NCI-H1694 (cell line): Measurements from ENCODE around the gene SLC27A6.
"Not testable (repeated sequence)": the region's sequence is repeated elsewhere in the genome, so short reads cannot be mapped to it uniquely, and the experiment has no call there.

Source experiments
- DNase-seq: peaks from one replicate; lab custom pipeline; 2025; lab: John Stamatoyannopoulos, UW

The SLC27A6 gene

GRCh38 chr5:129002527-129002842 is 37.2 kb downstream of the SLC27A6 start:
- no peak for DNase-seq

- DNase-seq: no peak
Measured at GRCh38 chr5:129003232-129003631, 37.9 kb downstream of the SLC27A6 start.

- DNase-seq: no peak
Measured at GRCh38 chr5:129014185-129014584, 48.9 kb downstream of the SLC27A6 start.

GRCh38 chr5:129018837-129019236 is 53.5 kb downstream of the SLC27A6 start:
- DNase-seq: no peak

- DNase-seq: no peak
Measured at GRCh38 chr5:129019401-129019908, 54.2 kb downstream of the SLC27A6 start.

- DNase-seq: no peak
Measured at GRCh38 chr5:129020683-129021082, 55.4 kb downstream of the SLC27A6 start.

GRCh38 chr5:129021744-129022143 is 56.5 kb downstream of the SLC27A6 start:
- DNase-seq: no peak

DNA sequence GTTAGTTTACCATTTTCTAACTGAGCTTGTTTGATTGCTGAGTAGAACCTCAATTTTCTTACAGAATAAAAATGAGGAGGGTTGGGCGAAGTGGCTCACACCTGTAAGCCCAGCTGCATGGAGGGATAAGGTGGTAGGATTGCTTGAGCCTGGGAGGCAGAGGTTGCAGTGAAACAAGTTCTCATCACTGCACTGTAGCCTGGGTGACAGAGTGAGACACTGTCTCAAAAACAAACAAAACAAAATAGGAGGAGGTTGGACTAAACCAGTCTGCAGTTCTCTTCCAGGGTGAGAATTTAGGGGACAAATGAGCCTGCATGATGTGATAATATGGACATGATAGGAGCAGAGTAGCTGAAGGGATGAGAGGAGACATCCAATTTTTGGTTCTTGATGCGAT is 57.3 kb downstream of the SLC27A6 start:
- DNase-seq: no peak

- DNase-seq: no peak
Measured at GRCh38 chr5:129027260-129027659, 62.0 kb downstream of the SLC27A6 start.

GRCh38 chr5:129031886-129032683 is 66.8 kb downstream of the SLC27A6 start:
- DNase-seq: no peak

GRCh38 chr5:129036257-129036656 is 71.0 kb downstream of the SLC27A6 start:
- not testable (repeated sequence) for DNase-seq

GRCh38 chr5:129041196-129041881 is 76.1 kb downstream of the SLC27A6 start:
- no peak for DNase-seq

- no peak for DNase-seq
Measured at GRCh38 chr5:129042306-129042705, 77.0 kb downstream of the SLC27A6 start.

GRCh38 chr5:129043894-129044293 is 78.6 kb downstream of the SLC27A6 start:
- DNase-seq: no peak

DNA sequence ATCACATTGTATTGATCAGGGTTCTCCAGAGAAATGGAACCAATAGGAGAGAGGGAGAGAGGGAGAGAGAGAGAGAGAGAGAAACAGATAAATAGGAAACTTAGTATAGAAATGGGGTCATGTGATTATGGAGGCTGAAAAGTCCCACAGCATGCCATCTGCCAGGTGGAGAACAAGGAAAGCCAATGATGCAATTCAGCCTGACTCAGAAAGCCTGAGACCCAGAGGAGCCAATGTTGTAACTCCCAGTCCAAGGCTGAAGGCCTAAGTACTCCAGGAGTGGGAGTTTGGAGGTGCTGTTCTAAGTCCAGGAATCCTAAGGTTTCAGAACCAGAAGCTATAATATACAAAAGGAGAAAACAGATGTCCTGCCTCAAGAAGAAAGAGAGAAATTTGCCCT is 80.9 kb downstream of the SLC27A6 start:
- no peak for DNase-seq

GRCh38 chr5:129048509-129048908 is 83.2 kb downstream of the SLC27A6 start:
- no peak for DNase-seq

DNA sequence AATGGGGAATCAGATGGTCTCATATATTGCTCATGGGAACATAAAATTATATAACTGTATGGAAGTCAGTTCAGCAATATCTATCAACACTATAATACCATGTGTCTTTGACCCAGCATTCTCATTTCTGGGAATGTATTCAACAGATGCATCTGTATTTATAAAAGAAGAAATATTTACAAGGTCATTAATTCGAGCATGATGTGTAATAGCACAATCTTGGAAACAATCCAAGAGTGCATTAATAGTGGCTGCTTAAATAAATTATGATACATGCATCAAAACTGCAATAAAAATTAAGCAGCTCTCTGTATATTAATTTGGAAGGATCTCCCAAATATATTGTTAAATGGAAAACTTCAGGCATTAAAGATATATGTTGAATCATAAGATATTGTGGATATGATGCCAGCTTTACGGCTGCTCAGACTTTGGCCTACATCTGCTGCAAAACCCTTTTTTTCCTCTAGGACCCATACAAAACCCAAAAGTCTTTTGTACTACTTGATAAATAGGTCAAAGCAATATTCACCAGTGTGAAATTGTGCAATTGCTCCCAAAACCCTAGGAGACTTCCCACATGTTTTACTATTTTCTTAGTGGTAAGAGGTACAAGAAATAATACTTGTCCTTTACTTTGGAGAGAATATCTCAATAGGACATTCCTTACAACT is 84.0 kb downstream of the SLC27A6 start:
- DNase-seq: peak; percentile 5

GRCh38 chr5:129051283-129051682 is 86.0 kb downstream of the SLC27A6 start:
- no peak for DNase-seq

DNA sequence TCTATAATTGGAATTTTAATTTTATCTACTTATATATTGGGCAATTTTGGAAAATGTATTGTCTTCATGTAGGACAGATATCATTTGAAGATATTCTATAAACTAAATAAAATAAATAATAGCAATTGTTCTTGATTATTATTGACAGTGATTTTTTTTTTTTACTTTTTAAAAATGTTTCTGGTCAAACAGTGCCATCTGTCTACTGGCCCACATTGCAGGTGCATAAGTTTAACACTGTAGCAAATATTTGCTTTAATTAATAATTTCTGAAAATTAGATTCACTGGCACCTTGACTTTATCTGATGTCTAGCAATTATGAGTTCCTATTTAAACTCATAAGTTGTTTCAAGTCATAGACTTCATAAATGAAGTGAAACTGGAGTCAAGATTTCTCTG is 88.2 kb downstream of the SLC27A6 start:
- DNase-seq: no peak

DNA sequence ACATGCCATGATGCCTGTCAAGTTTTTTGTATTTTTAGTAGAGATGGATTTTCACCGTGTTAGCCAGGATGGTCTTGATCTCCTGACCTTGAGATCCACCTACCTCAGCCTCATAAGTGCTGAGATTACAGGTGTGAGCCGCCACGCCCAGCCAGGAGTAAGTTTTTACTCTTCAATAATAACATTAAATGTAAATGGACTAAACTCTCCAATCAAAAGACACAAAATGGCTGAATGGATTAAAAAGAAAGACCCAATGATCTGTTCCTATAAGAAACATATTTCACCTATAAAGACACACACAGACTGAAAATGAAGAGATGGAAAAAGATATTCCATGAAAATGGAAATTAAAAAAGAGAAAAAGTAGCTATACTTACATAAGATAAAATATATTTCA is 92.0 kb downstream of the SLC27A6 start:
- no peak for DNase-seq

DNA sequence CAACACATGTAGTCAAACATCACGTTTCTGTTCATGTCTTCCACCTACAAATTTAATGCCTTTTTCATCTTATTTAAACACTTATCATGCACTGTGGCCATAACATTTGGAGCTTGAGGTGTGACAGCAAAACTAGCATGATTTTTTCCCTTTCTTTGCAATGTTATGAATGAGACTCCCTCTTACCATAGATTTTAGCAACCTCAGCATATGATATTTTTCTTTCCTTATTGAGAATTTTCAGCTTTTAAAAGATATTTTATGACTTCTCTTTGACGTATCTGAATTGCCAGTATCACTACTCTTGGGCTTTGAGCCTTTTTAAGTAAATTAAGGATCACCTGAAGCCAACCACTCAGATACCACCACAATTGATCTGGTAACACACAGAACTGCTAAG is 96.6 kb downstream of the SLC27A6 start:
- no peak for DNase-seq

DNA sequence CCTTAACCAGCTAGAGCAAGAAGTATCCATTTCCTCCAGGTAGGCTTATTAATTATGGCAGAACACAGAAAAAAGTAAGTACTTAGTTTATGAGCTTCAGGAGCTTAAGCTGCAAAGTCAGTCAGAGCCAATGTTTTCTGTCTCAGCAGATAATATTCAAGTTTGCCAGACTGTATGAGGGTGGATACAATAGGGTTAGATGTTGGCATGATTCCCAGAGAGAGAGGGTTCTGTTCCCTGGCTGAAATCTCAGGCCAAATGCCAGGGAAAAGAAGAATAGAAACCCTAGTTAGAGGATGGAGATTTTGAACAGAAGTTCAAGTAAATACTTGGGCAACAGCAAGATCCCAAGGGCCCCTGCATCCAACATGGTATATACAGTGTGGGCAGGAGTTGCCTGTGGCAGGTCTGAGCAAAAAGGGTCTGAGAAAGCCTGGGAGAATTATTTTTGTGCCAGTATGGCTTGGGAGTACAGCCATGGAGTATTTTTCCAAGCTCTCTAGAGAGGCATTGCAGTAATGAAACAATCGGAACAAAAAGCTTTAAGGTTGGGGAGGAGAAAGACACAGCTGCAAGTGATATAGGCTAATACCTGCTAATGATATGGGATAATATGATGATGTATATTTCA is 98.3 kb downstream of the SLC27A6 start:
- peak; percentile 62 for DNase-seq
